GM19240 (cell line): ENCODE measurements around the gene AQP6.

Experiments used
- DNase-seq: peaks from one replicate; pipeline ENCODE4 v3.0.0; 2011; ENCODE audit warnings: low spot score; ENCODE audit not compliant: insufficient read length

Gene AQP6

DNA sequence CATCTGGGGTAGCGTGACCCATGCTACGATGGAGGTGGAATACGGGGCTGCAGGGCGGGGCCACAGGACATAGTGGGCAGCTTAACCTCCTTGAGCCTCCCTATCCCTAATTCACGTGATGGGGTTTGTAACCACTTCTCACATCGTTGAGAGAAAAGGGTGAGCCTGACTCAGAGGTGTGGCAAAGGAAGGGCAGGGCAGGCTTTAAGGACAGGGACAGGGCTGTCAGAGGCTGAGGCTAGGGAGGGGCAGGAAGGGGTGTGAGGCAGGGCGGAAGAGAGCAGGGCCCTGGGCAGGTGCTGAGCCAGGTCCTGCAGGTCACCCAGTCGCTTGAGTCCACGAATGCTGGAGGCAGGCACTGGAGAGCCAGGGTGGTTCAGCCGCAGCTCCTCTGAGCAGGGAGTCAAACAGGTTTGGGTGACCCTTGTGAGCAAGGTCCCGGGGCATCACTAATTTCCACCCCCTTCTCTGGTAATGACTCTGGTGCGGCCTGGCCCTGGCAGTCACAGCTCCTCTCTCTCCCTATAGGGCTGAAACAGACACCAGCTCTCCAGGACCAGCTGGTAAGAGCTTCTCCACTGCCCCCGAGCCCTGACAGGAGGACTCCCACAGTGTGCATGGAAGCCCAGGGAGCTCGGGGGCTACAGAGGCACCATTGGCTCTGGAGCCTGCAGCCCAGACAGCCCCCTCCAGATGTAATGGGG lies 29.7 kb upstream of the AQP6 start:
- no peak for DNase-seq

DNA sequence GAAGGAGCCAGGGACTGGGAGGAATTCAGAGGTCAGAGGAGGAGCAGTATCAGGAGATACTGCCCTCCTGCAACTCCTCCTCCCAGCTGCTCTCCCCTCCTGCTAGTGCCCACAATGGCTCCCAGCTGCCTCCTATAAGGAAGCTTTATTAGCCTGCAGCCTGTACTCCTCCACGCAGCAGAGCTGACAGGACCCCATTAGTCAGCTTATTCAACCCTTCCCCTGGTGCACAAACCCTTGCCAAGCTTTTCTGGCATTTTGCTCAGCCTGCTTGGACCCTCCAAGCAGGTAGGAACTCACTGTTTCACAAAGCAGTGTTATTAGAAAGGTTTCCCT lies 29.2 kb upstream of the AQP6 start:
- DNase-seq, result no peak

DNA sequence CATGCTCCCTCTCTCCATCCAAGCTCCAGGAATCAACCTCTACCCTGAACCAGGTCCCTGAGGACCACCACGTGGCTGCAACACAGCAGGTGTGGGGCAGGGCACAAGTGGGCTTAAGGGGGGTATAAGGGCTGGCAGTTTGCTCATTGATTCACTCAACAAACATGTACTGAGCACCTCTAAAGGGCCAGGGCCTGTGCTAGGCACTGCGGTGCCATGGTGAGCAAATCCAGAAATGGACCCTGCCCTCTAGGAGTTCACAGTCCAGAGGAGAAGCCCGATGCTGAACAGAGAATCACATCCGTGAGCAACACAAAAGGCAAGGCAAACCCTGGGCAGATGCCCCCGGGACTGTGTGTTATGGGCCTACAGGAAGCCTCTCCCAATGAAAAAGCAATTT lies 28.7 kb upstream of the AQP6 start:
- DNase-seq, result no peak

GRCh38 chr12:49944718-49945117 lies 28.0 kb upstream of the AQP6 start:
- DNase-seq, result no peak

- peak; percentile 87 for DNase-seq
These were observed 27.2 kb upstream of the AQP6 start for GRCh38 chr12:49945394-49946080.

DNA sequence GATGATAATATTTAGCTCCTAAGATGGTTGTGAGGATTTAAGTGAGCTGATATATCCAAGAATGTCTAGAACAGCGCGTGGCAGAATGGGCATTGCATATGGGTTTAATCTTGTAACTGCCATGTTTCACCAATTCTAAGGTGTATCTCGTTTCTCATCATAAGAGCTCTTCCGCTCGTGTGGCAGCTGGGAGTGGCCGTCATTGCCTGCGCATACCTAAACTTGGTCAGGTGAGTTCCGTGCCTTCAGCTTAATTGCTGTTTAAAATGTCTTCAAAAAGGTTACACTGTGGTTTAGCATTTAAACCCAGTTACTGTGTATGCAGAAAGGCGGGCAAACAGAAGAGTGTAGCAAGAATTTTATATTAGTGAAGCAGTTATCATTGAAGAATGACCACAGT lies 26.7 kb upstream of the AQP6 start:
- no peak for DNase-seq

DNA sequence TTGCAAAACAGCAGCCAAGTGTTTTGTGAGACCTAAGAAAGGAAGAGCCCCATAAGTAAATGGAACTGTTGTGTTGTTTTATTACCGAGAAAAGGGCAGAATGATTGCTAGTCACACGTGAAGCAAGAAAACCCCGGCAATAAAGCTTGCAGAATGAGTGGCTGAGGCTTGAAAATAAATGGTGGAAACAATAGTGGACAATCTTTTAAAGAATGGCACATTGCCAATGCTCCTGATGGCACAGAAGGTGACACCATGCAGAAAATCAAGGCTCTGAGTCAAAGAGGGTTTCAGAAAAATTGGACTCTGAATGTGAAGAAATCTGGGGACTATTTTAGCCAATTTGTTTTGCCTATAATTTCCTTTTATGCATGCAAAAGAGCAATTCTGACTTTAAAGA lies 26.2 kb upstream of the AQP6 start:
- DNase-seq, result no peak

- no peak for DNase-seq
These were observed 25.0 kb upstream of the AQP6 start for GRCh38 chr12:49947593-49948226.

GRCh38 chr12:49948866-49949845 lies 23.6 kb upstream of the AQP6 start:
- no peak for DNase-seq

- no peak for DNase-seq
These were observed 22.9 kb upstream of the AQP6 start for GRCh38 chr12:49949866-49950265.

GRCh38 chr12:49950273-49951251 lies 22.2 kb upstream of the AQP6 start, which contains the start of gene AQP2:
AQP2 (plus strand) TSS chr12:49950737; CDS start chr12:49950831, 94 bp downstream.
- no peak for DNase-seq

DNA sequence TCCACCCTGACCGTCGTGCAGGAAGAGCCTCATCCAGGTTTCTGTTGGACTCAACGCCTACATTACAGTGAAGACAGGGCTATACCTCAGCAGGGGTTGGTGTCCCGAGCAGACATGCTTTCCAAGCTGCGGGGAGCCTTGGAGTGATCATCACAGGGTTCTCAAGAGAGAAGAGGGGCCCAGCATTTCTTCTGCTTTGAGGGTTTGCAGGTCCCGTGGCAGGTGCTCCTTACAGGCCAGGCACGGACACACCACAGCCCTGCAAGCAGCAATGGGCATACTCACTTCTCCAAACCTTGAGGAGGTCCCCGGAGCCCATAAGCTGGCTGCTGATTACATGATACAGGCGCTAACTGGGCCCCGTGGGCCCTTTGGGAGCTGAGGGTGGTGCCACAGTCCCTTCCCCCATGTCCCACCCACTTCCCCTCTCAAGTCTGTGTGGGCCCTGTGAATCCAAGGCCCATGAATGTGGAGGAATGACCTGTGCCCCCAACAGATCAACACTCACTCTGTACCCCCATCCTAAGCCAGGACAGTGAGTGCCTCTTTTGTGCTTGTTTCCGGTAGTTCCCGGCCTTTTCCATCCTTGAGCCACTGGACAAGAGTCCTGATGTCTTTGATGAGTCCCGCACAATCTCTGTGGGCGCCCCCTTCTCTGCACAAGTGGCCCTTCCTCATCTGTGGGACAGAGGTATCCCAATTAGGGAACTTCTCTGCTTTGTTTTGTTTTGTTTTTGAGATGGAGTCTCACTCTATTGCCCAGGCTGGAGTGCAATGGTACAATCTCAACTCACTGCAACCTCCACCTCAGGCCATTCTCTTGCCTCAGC lies 21.1 kb upstream of the AQP6 start:
- no peak for DNase-seq

DNA sequence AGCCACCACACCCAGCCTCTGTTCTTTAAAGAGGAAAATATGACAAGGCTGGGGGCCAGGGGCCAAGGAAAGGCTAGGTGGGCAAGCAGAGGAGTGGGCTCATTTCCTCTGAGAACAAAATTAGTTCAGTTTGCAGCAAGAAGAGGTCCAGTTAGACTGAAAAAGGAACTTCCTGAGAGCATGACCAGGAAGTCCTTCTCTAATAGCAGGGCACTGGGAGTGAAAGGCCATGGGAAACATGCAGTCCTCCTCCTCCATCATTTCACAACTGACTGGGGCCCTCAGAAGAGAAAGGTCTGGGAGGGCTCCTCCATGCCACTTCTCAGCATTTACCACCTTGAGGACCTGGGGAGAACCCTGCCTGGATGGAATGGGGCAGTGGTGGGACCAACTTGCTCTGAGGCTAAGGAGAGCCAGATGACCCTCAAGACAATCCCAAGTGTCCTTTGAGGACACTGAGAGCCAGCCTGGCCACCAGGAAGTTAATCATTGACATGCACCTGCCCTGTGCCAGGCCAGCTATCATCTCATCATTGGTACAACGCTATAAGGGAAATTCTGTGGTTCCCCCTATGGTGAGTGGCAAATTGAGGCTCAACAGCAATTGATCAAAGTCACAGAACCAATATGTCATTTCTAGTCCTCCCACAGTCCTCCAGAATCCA lies 20.2 kb upstream of the AQP6 start:
- DNase-seq, result no peak

- DNase-seq, result no peak
These were observed 19.6 kb upstream of the AQP6 start for GRCh38 chr12:49953151-49953550.

DNA sequence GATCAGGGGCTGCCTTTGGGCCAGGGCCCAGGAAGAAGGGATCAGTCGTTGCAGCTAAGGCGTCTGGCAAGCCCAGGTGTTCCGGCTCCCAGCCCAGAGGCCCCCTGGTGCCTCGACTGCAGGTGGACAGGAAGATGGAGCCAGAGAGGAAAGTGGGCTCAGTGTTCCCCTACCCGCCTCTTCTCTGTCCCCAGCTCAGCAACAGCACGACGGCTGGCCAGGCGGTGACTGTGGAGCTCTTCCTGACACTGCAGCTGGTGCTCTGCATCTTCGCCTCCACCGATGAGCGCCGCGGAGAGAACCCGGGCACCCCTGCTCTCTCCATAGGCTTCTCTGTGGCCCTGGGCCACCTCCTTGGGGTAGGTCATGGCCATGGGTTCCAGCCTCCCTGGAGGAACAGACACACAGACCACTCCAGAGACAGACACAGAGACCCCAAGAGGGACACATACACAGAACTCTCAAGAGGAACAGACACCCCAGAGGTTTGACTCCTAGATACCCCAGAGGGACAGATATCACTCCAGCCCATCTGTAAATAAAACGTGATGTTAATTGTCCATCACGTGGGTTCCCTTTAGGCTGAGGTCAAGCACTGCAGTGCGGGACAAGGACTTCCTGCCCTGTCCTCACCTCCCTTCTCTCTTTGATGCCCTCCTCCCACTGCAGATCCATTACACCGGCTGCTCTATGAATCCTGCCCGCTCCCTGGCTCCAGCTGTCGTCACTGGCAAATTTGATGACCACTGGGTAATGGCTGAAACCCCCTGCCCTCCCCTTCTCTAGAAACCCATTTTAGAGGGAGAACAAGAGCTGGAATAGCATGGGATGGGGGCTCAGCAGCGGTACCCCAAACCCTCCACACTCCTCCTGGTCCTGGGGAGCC lies 18.5 kb upstream of the AQP6 start:
- DNase-seq, result no peak

- DNase-seq, result no peak
These were observed 17.6 kb upstream of the AQP6 start for GRCh38 chr12:49954863-49955830.
